H9 (cell line): ENCODE data around the gene PRKAG2. TPM values are rescaled to one million over a fixed set of nuclear protein-coding genes. Genes with fewer than 3 reads are reported as not detected.

Source experiments
- DNase-seq: peaks from one replicate; pipeline ENCODE4 v3.0.0-alpha.2; 2017
- H2AFZ ChIP-seq: one replicate; pipeline ENCODE4 v1.6.1; 2013; ENCODE audit warnings: mild to moderate bottlenecking, low read length, control low read depth, moderate library complexity
- H2AK5ac ChIP-seq: 2 replicates; pipeline ENCODE4 v1.6.1; 2013; ENCODE audit warnings: low read length, control low read depth, mixed read lengths; ENCODE audit not compliant: insufficient read length
- H2BK120ac ChIP-seq: one replicate; pipeline ENCODE4 v1.6.1; 2013; ENCODE audit warnings: low read depth, mild to moderate bottlenecking, low read length, control low read depth, inconsistent platforms; ENCODE audit not compliant: poor library complexity, severe bottlenecking
- H2BK12ac ChIP-seq: 2 replicates; pipeline ENCODE4 v1.6.1; 2013; ENCODE audit warnings: low read length, control low read depth, mixed read lengths, low read depth; ENCODE audit not compliant: insufficient read length
- H2BK15ac ChIP-seq: 2 replicates; pipeline ENCODE4 v1.6.1; 2013; ENCODE audit warnings: low read depth, low read length, control low read depth
- H2BK20ac ChIP-seq: one replicate; pipeline ENCODE4 v1.6.1; 2013; ENCODE audit warnings: low read depth, mild to moderate bottlenecking, low read length, control low read depth, inconsistent platforms; ENCODE audit not compliant: poor library complexity, severe bottlenecking
- H2BK5ac ChIP-seq: 2 replicates; pipeline ENCODE4 v1.6.1; 2013; ENCODE audit warnings: low read length, control low read depth, mixed read lengths; ENCODE audit not compliant: insufficient read length
- H3K14ac ChIP-seq: 2 replicates; pipeline ENCODE4 v1.6.1; 2013; ENCODE audit warnings: low read length, control low read depth; ENCODE audit not compliant: insufficient read depth
- H3K18ac ChIP-seq: 2 replicates; pipeline ENCODE4 v1.6.1; 2013; ENCODE audit warnings: low read depth, mild to moderate bottlenecking, mixed read lengths, low read length, control low read depth; ENCODE audit not compliant: insufficient read length
- H3K23ac ChIP-seq: 2 replicates; pipeline ENCODE4 v1.6.1; 2013; ENCODE audit warnings: low read length, control low read depth, mixed read lengths, low read depth; ENCODE audit not compliant: insufficient read length
- H3K23me2 ChIP-seq: 2 replicates; pipeline ENCODE4 v1.6.1; 2013; ENCODE audit warnings: low read depth, mild to moderate bottlenecking, mixed read lengths, low read length, control low read depth; ENCODE audit not compliant: insufficient read length, poor library complexity, severe bottlenecking
- H3K27ac ChIP-seq: 2 replicates; pipeline ENCODE4 v1.5.1; 2013; ENCODE audit warnings: low read length, control low read depth, mixed read lengths, low read depth; ENCODE audit not compliant: insufficient read length
- H3K27me3 ChIP-seq: 2 replicates; pipeline ENCODE4 v1.6.1; 2013; ENCODE audit warnings: low read length, control low read depth, inconsistent platforms; ENCODE audit not compliant: insufficient read depth
- H3K4ac ChIP-seq: 2 replicates; pipeline ENCODE4 v1.6.1; 2013; ENCODE audit warnings: low read depth, mild to moderate bottlenecking, control low read depth, inconsistent platforms, low read length, moderate library complexity
- H3K4me1 ChIP-seq: 2 replicates; pipeline ENCODE4 v1.6.1; 2013; ENCODE audit warnings: low read length, control low read depth, inconsistent platforms; ENCODE audit not compliant: insufficient read depth
- H3K4me2 ChIP-seq: 2 replicates; pipeline ENCODE4 v1.6.1; 2013; ENCODE audit warnings: low read length, control low read depth, mixed read lengths; ENCODE audit not compliant: insufficient read length, insufficient read depth
- H3K56ac ChIP-seq: 2 replicates; pipeline ENCODE4 v1.6.1; 2013; ENCODE audit warnings: low read depth, mild to moderate bottlenecking, mixed read lengths, low read length, control low read depth; ENCODE audit not compliant: insufficient read length
- H3K79me1 ChIP-seq: 2 replicates; pipeline ENCODE4 v1.6.1; 2013; ENCODE audit warnings: low read depth, mild to moderate bottlenecking, moderate library complexity, low read length, control low read depth, inconsistent platforms; ENCODE audit not compliant: insufficient read depth, poor library complexity, severe bottlenecking
- H3K79me2 ChIP-seq: 2 replicates; pipeline ENCODE4 v1.6.1; 2013; ENCODE audit warnings: low read length, control low read depth, inconsistent platforms; ENCODE audit not compliant: insufficient read depth
- H3K9ac ChIP-seq: 2 replicates; pipeline ENCODE4 v1.6.1; 2013; ENCODE audit warnings: low read length, control low read depth, mixed read lengths; ENCODE audit not compliant: insufficient read length; ENCODE audit errors: extremely low read depth
- H3K9me3 ChIP-seq: one replicate; pipeline ENCODE4 v1.6.1; 2013; ENCODE audit warnings: low read depth, low read length, inconsistent platforms; ENCODE audit not compliant: control insufficient read depth
- H3T11ph ChIP-seq: one replicate; pipeline ENCODE4 v1.6.1; 2013; ENCODE audit warnings: mild to moderate bottlenecking, low read length, control low read depth, inconsistent platforms
- H4K20me1 ChIP-seq: one replicate; pipeline ENCODE4 v1.6.1; 2013; ENCODE audit not compliant: control insufficient read depth, insufficient read length, insufficient read depth
- H4K5ac ChIP-seq: 2 replicates; pipeline ENCODE4 v1.6.1; 2013; ENCODE audit warnings: low read depth, mild to moderate bottlenecking, mixed read lengths, low read length, control low read depth; ENCODE audit not compliant: insufficient read length
- H4K8ac ChIP-seq: replicated peaks from 2 replicates; pipeline ENCODE4 v1.6.1; 2013; ENCODE audit warnings: low read length, control low read depth, mixed read lengths, low read depth; ENCODE audit not compliant: insufficient read length
- H4K91ac ChIP-seq: 2 replicates; pipeline ENCODE4 v1.6.1; 2013; ENCODE audit warnings: low read depth, mild to moderate bottlenecking, moderate library complexity, mixed read lengths, low read length, control low read depth; ENCODE audit not compliant: insufficient read length
- H3K27ac Mint-ChIP-seq, 3 experiments: 2 replicates in 2 of 3; 3 replicates in 1 of 3; pipeline ENCODE4 v1.8.0; 2020 to 2021; ENCODE audit warnings: mixed read lengths in 3 of 3, mild to moderate bottlenecking in 1 of 3, moderate library complexity in 1 of 3
- H3K27me3 Mint-ChIP-seq: 2 replicates; pipeline ENCODE4 v1.8.0; 2021; ENCODE audit warnings: low read depth, mild to moderate bottlenecking, moderate library complexity, mixed read lengths
- H3K36me3 Mint-ChIP-seq, 3 experiments: 2 replicates in 2 of 3; 3 replicates in 1 of 3; pipeline ENCODE4 v1.8.0; 2020 to 2021; ENCODE audit warnings: low read depth in 3 of 3, mixed read lengths in 3 of 3; ENCODE audit not compliant: insufficient read depth in 1 of 3
- H3K4me1 Mint-ChIP-seq, 2 experiments: 2 replicates each; pipeline ENCODE4 v1.8.0; 2020; ENCODE audit warnings: mixed read lengths in 2 of 2
- H3K4me3 Mint-ChIP-seq, 2 experiments: 2 replicates in 1 of 2; 3 replicates in 1 of 2; pipeline ENCODE4 v1.8.0; 2020 to 2021; ENCODE audit warnings: mild to moderate bottlenecking in 2 of 2, mixed read lengths in 2 of 2, moderate library complexity in 1 of 2
- H3K9me3 Mint-ChIP-seq, 2 experiments: 2 replicates in 1 of 2; 3 replicates in 1 of 2; pipeline ENCODE4 v1.8.0; 2020; ENCODE audit warnings: mild to moderate bottlenecking in 2 of 2, mixed read lengths in 2 of 2, moderate library complexity in 1 of 2
- CTCF ChIP-seq: fragments of 200-600 bp; sonication (generic); conservative IDR thresholded peaks from 3 replicates; pipeline ENCODE4 v1.8.0; 2021; ENCODE audit warnings: antibody characterized with exemption, mild to moderate bottlenecking
- WGBS: extraction: QIAGEN DNeasy Blood & Tissue Kit; methylation state at CpG from one replicate; pipeline ENCODE4 v1.1.7; 2013; ENCODE audit warnings: missing lambda C conversion rate, low lambda C conversion rate, mixed read lengths; ENCODE audit not compliant: insufficient read length; ENCODE audit errors: extremely low coverage; 5-methylcytosine and 5-hydroxymethylcytosine counted together
- total RNA-seq: library from RNA; stranded (reverse); gene quantifications from 2 replicates; pipeline ENCODE4 v1.2.1, GENCODE V29; 2021

PRKAG2 gene
- total RNA-seq, 1 experiment from 2014 or later, result 11.8 TPM

DNA sequence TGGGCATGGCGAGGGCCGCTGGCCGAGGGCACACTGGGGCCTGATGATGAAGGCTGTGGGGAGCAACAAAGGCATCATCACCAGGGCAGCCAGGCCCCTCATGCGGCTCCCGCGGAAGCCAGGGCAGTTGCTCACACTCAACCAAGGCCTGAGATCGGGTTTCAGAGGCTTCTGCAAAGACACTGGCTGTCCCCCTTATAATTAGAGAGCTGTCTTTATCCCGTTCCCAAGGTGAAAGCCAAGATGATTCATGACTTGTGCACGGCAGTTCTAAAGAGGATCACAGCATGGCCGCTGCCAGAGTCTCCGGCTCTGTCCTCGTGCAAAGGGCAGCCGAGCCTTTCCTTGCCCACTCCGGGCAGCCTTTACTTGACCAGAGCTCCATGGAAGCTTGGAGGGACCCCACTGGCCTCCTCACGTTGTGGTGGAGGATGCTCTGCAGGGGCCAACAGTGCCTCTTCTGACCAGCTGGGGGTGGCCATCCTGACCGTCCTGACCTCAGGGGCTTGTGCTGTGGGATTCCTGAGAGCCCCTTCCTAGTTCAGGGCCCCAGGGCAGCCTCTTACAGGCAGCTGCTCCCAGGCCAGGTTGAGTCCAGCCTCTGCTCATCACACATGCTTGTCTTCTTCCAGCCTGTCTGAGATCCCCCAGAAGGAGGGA is 82.3 kb downstream of the PRKAG2 start:
- Mint-ChIP-seq H3K27me3 (peaks cover 2% of the 10 kb centered on the region; the same call in 1 of the 2 replicates), H3K36me3 (no peaks in the 10 kb centered on the region), H3K27ac (no peak overlapping the region), H3K4me3 (no peak overlapping the region; a peak in 1 of 5 replicates), H3K9me3 (no peaks in the 10 kb centered on the region), H3K4me1 (peaks cover 15 to 26% of the 10 kb centered on the region in 2 experiments)
- H3T11ph ChIP-seq, result no peak overlapping the region
- H3K27ac ChIP-seq, result no peak overlapping the region
- no peak for DNase-seq
- H3K23ac ChIP-seq, result no peak overlapping the region
- no peak overlapping the region for H2BK20ac ChIP-seq
- no peak overlapping the region for H3K4ac ChIP-seq
- no peak for TF ChIP-seq CTCF
- no peaks in the 10 kb centered on the region for H3K4me1 ChIP-seq
- H3K18ac ChIP-seq, result no peak overlapping the region
- H3K79me1 ChIP-seq, result no peaks in the 10 kb centered on the region
- WGBS, result no CpG with 5 or more reads among the region's 16 CpGs
- H4K8ac ChIP-seq, result no peak overlapping the region
- H3K9ac ChIP-seq, result no peak overlapping the region
- no peak overlapping the region for H2BK15ac ChIP-seq
- H2BK12ac ChIP-seq, result no peak overlapping the region
- no peaks in the 10 kb centered on the region for H3K27me3 ChIP-seq
- no peaks in the 10 kb centered on the region for H3K79me2 ChIP-seq
- no peak overlapping the region for H4K5ac ChIP-seq
- H3K56ac ChIP-seq, result no peak overlapping the region
- no peak overlapping the region for H3K4me2 ChIP-seq
- no peak overlapping the region for H2BK120ac ChIP-seq
- H4K20me1 ChIP-seq, result no peaks in the 10 kb centered on the region
- no peak overlapping the region for H3K14ac ChIP-seq
- H3K9me3 ChIP-seq, result no peaks in the 10 kb centered on the region
- no peak overlapping the region for H2AK5ac ChIP-seq
- H3K23me2 ChIP-seq, result no peaks in the 10 kb centered on the region
- H2BK5ac ChIP-seq, result no peak overlapping the region
- no peak overlapping the region for H4K91ac ChIP-seq
- no peak overlapping the region for H2AFZ ChIP-seq
